NCI-H460 (cell line): ENCODE data around the gene CAND1. TPM values are rescaled to one million over a fixed set of nuclear protein-coding genes. Genes with fewer than 3 reads are reported as not detected.

Experiments used
- DNase-seq: peaks from one replicate; pipeline ENCODE4 v3.0.0-alpha.2; 2016; ENCODE audit warnings: low read depth; ENCODE audit errors: extremely low read depth
- total RNA-seq: library from RNA; depleted of rRNA; stranded (reverse); fragments of >200 nt; shearing (Covaris generic); gene quantifications from 2 replicates; pipeline ENCODE4 v1.2.3, GENCODE V29; 2014

CAND1 gene
- total RNA-seq, 1 experiment from 2014 or later: 82.8 TPM

- DNase-seq: no peak
Observed at GRCh38 chr12:67279637-67280036, 10.5 kb downstream of the CAND1 start.

- no peak for DNase-seq
Observed at GRCh38 chr12:67280088-67280487, 10.9 kb downstream of the CAND1 start.

GRCh38 chr12:67280572-67280971 is 11.4 kb downstream of the CAND1 start:
- no peak for DNase-seq

GRCh38 chr12:67284561-67284960 is 15.4 kb downstream of the CAND1 start:
- DNase-seq: no peak

GRCh38 chr12:67286257-67286656 is 17.1 kb downstream of the CAND1 start:
- DNase-seq: no peak

- DNase-seq: no peak
Observed at GRCh38 chr12:67287311-67287710, 18.2 kb downstream of the CAND1 start.

- no peak for DNase-seq
Observed at GRCh38 chr12:67288561-67288960, 19.4 kb downstream of the CAND1 start.

- no peak for DNase-seq
Observed at GRCh38 chr12:67290378-67290777, 21.2 kb downstream of the CAND1 start.

GRCh38 chr12:67299526-67299925 is 30.4 kb downstream of the CAND1 start:
- DNase-seq: no peak

- no peak for DNase-seq
Observed at GRCh38 chr12:67299926-67300325, 30.8 kb downstream of the CAND1 start.

GRCh38 chr12:67302162-67302561 is 33.0 kb downstream of the CAND1 start:
- DNase-seq: no peak

GRCh38 chr12:67305544-67305943 is 36.4 kb downstream of the CAND1 start:
- no peak for DNase-seq

GRCh38 chr12:67306712-67307111 is 37.6 kb downstream of the CAND1 start:
- DNase-seq: no peak

- no peak for DNase-seq
Observed at GRCh38 chr12:67315661-67316060, 46.5 kb downstream of the CAND1 start.

- DNase-seq: no peak
Observed at GRCh38 chr12:67318786-67319185, 49.6 kb downstream of the CAND1 start.

- DNase-seq: no peak
Observed at GRCh38 chr12:67319936-67320335, 50.8 kb downstream of the CAND1 start.

GRCh38 chr12:67320614-67321295 is 51.6 kb downstream of the CAND1 start:
- DNase-seq: no peak

GRCh38 chr12:67322580-67322979 is 53.4 kb downstream of the CAND1 start:
- DNase-seq: no peak

- DNase-seq: no peak
Observed at GRCh38 chr12:67323007-67323406, 53.8 kb downstream of the CAND1 start.

GRCh38 chr12:67326637-67327036 is 57.5 kb downstream of the CAND1 start:
- no peak for DNase-seq

- DNase-seq: no peak
Observed at GRCh38 chr12:67327466-67327865, 58.3 kb downstream of the CAND1 start.

GRCh38 chr12:67331123-67331522 is 62.0 kb downstream of the CAND1 start:
- DNase-seq: no peak

- no peak for DNase-seq
Observed at GRCh38 chr12:67331828-67332227, 62.7 kb downstream of the CAND1 start.
